Stimulated activated naive CD4-positive, alpha-beta T cell (primary cell): ENCODE measurements around the gene GCA.
A peak's percentile ranks its signal among the peaks of the same experiment; 100 is the strongest.

Source experiments
- DNase-seq, 6 experiments: peaks; one replicate each; lab custom pipeline; 2025; lab: John Stamatoyannopoulos, UW

Gene GCA

DNA sequence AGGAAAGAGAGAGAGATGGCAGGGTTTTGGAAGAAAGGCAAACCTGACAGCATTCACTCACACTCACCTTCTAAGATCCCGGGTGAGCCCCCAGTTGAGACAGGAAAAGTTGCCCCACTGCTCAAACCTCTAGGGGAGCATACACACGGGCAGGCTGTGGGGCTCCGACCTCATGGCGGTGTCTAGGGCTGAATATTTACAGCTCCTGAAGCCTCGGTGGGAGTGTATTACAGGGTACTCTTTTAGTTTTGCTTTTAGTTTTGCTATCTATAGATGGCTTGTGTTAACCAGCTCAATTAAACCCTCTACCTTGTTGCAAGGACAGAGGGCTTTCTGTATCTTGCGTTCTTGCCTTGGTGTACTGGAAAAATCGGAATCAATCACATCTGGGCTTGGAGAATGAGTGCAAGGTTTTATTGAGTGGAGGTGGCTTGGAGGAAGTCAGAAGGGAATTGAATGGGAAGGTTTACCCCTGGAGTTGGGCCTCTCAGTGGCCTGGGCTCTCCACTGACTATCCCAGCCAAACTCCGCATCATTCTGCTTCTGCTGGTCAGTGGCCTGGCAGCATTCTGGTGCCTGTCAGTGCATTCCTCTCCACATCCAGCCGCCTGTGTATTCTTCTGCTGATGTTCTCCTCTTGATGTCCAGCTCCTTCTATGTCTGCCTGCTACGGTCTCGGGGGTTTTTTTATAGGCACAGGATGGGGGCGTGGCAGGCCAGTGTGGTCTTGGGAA lies 15.3 kb upstream of the GCA start:
- no peak for DNase-seq

DNA sequence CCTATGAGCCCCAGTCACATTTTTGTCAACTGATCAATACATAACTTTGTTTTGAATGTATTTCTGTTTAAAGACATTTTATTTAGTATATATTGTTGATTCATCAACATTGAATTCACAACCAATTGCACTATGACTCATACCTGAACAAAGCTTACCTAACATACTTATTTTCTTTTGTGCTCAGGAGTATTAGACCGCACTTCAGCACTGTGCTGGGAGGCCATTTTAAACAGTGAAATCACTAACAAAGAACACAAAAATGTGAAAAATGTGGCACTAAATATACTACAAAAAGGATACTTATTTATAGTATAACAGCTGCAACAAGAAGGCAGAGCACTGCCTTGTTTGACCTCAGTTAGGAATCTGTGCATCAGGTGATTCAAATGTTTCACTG lies 13.1 kb upstream of the GCA start:
- DNase-seq: no peak

DNA sequence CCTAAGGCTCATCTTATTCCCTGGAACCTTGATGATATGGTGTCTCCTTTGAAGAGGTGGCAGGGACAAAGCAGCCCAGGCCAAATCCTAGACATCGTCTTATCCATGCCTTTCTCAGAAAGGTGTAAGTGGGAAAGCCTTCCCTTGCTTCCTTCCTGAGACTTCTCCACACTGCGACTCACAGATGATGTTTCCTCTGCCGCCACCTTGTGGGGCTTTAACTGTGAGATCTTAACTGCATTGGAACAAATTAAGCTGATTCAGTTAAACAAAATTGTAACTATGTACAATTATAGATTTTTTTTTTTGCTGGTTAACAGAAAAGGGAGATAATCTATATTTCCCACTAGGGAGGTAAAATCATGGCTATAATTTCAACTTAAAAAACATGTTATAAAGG lies 10.0 kb upstream of the GCA start:
- no peak for DNase-seq

DNA sequence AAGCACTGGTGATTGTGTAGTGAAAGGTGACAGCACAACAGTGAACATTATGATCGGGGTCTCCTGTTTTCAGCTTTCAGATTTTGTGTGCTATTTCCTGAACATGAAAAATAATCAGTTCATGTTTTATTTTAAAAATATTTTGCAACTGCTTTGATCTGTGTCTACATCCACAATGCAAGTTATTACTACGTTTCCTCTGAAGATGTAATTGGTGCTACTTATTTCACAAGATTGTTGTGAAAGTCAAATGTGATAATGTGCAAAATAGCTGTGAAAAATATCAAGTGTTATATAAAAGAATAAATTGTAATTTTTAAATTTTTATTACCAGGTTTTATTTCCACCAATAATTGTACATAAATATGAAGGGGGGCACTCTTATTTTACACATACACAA lies 6.1 kb upstream of the GCA start:
- DNase-seq: no peak

DNA sequence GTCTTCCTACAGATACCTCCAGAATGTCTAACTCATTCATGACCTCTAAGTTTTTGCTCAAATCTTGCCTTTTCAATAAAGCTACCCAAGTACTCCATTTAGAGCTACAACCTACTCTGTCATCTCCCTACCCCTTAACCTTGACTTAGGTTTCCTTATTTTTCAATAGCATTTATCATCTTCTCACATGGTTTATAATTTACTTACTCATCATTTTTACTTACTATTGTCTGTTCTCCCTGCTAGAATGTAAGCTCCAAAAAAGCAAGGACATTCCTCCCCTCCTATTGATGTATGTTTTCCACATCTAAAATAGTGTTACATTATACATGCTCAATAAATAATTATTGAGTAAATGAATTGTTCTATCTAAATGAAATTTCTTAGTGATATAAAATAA lies 3.1 kb upstream of the GCA start:
- no peak for DNase-seq

DNA sequence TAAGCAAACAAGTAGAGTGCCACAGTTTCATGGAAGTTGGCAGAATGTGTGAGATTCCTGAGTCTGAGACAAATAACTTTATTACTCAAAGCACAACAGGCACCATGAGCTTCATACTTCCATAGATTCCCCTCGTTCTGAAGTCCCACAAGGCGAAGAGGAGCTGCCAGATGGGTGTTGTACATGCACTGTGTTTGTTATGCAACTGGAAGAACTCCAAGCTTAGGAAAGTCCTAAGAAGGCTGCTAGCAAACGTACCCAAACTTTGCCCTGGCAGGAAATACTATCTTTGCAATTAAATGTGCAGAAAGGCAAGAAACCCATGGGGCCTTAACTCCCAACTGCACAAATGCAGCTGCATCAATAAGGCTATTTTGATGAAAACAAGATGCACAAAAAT lies 1.6 kb upstream of the GCA start:
- no peak for DNase-seq

DNA sequence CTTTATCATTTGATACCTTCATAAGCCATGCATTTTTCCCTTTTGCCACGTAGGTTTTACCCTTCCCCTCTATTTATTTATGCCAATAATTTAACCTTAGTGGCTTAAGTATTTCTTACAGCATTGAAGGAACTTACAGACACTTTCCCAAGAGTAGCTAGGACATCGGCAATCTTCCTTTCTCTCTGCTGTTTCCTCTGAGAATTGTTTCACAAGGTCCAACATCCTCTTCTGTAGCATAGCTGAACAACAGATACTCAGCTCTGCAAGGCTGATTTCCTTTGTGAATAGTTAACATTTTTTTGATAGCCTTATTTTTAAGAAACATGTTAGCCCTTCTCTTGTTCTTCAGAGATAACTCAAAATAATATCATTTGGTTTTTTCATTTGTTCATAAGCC lies 1.1 kb upstream of the GCA start:
- no peak for DNase-seq

DNA sequence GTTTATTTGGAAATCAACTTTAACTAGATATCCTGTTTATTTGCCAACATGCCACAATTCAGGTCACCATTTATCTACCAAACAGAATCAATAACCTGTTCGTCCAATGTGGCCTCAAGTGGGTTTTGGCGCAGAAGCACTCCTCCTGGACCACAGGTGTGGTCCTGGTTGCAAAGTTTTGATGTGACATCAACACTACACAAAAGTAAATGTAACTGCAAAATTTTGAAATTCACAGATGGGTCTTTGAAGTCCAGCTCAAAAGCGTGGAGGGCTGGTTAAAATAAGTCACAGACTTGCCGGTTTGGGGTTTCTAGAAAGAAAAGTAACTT lies 474 bp upstream of the GCA start:
- DNase-seq: no peak

DNA sequence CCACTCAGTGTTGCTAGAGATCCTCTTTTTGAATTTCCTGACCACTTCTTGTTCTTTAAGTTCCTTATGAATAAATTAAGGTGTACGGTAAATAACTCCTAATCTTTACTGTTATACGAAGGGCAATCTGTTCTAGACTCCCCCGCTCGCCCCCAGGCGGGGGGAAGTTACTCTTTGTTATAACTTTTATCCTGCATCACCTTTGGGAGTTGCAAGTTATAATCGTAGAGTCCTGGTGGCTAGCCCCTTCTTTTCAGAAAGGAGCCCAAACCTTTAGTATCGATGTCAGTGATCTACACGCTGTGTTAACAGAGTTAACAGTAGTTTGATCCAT lies 652 bp downstream of the GCA start:
- DNase-seq: peak in 1 of 6 experiments; percentile 18

DNA sequence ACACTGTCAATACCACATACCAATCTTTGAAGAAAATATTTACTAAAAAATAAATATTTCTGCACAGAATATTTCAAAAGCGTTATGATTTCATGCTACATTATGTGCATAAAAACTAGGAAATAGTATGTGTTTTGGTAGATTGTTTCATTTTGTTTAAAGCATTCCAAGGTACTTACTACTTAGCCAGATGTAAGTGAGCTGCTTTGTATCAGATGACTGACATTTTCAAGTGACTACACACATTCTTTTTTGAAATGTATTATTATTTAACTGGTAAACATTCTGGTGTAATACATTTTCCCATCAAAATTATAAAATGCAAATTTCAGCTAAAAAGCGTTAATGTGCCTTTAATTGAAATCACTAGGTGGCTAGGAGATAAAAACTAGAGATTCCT lies 21.5 kb downstream of the GCA start:
- DNase-seq: no peak

DNA sequence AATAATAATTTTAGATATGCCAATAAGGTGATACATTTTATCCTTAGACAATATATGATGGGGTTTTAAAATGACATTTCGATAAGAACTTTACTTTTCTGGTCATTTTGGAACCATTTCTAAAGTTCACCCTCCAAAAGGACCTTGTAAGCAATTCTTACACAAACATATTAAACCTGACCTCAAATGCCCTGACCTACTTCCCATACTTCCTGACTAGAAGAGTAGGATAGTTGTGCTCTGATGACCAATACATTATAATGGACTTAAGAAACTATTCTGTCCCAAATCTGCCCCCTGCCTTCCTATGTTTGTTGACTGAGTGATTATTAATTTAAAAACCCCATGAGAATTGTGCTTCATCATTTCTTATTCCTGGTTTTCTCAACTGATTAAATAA lies 24.6 kb downstream of the GCA start:
- DNase-seq: no peak

DNA sequence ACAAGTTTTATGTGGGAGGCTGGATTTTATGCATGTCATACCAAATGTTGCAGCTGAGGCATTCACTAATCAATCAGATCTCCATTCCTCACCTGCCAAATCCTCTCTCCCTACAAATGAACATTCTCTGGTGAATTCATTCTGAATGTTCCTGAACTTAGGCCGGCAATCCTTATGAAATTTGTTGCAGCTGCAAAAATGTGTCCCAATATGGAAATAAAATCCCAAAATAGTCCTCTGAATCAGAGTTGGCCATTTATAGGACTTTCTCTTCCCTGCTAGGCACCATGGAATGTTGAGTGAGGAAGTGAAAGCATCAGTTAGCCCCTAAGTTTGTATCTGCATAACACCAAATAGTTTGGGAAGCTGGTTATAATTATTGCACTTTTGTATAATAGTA lies 25.6 kb downstream of the GCA start:
- DNase-seq: no peak

DNA sequence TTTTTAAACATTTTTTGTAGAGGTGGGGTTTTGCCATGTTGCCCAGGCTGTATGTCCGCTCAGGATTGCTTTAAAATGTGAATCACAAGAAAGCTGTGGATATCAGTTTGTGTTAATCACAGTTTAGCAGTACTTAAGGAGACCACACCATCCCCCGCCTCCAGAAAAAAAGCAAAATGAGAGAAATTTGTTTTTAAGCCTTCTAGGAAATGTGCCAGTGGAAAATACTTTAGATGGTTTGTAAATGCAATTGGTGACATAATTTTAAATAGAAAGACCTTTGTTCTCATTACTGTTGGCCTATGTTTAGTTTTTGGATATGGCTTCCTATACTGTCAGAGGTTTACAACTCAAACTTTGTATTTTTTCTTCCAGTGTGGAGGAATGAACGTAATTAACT lies 27.0 kb downstream of the GCA start:
- no peak for DNase-seq

DNA sequence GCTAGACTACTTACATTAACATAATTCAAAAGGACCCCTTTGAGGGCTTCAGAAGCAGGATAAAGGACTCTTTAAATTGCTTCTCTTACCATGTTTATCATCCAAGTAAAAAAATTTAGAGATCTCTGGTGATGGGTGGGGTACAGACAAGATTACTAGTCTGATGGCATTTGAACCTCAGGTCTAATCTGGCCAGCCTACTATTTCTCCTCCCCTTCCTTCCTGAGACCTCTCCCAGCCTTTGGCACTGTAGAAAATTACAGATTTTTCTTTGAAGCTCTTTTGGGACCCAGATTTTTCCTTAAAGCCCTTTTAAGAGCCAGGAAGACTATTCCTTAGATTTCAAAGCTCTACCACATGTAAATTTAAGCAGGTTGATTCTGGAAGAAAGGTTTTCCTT lies 28.9 kb downstream of the GCA start:
- DNase-seq: no peak

DNA sequence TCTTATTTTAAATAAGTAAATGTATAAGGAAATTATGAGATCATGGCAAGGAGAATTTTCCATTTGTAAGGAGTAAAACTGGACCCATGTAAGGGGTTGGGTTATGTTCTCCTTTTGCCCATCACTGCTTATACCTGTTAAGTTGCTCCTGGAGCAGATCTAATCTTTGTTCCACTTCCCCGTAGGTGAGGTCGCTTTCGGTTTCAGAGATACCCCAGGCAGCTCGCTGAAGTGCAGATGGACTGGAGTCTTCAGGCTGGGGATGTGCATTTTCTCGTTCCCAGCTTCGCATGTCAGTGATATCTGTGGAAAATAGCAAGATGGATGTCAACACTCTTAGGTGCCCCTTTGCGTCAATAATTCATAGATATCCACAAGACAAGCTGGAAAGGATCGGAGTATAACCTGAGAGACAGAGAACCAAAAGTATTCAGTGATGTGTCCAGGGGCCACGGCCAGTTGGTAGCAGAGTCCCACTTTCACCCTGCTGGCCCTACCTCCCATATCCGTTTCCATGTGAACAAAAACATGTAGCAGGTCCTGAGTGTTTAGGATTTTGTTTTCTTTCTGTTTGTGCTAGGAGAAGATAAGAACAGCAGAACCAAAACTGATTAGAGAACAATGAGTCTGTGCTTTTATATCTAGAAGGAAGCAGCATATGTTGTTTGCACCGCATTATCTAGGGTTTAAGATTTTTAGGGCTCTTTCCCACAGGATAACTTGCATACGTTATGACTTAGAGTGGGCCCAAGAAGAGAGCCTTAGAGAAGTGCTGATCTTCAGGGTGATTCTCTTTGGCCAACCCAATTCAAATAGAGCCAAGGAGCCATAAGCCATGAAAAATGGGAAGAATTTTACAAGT lies 36.0 kb downstream of the GCA start:
- DNase-seq: no peak

DNA sequence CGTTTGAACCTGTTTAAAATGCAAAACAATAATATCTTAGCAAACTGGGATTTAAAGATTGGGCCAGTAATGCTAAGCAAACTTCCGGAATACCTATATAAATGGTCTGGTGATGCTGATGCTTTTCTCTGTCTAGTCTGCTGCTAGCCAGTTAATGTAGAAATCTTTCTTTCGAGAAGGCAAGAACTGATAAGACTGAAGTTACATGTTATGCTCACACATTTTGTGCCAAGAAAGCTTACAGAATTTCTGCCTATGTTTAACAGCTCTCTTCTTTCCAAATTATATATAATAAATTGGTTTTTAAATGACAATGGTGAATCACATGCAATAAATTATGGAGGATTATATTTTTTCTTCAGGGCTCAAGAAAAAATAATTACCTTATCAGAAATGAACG lies 37.9 kb downstream of the GCA start:
- no peak for DNase-seq

DNA sequence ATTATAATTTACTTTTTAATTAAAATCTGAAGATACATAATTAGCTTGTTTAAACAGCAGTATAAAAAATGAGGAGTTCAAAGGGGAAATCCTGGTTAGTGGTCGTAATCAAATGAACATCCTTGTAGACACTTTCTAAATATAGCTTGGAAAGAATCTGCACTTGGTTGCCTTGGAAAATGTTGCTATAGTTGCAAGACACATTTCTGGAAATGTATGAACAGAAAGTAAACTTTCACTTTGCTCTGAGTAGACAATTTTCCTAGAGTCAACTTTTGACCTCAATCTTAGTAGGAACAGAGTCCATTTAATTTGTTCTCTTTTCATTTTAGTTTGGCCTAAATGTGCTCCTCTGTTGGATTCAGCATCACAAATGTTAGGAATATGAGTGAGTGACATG lies 38.3 kb downstream of the GCA start:
- no peak for DNase-seq

DNA sequence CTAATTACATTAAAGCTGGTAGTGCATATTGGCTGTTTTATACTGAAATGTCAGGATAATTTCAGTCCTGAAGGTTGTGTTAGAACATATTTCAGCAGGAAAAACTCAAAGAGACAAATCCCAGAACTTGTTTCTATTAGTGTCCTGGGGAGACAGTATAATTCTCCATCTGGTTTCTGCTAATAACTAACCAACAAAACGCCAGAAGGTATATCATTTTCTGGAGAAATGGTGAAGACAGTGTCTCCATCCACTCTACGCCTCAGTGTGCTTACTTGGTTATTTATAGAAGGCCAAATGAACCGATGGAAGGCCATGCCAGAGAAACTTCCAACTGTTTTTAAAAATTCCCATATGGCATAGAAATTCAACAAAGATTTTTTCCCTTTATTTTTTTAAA lies 41.6 kb downstream of the GCA start:
- no peak for DNase-seq

DNA sequence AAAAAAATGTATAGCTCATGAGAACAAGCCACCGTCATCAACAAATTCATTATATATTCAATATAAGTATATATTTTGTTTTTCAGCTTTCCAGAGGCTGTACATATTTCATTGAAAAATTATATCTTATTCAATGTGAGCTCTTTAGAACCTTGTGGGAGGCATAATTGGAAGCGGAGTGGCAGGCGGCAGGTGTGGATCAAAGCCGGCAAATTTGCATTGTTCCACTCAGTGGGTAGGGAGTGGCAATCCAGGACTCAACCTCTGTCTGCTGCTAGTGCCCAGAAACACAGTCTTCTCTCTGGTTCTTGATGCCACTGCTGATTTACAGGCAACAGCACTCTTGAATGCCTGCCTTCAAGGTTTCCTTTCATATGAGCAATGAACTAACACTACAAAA lies 46.9 kb downstream of the GCA start:
- DNase-seq: no peak

DNA sequence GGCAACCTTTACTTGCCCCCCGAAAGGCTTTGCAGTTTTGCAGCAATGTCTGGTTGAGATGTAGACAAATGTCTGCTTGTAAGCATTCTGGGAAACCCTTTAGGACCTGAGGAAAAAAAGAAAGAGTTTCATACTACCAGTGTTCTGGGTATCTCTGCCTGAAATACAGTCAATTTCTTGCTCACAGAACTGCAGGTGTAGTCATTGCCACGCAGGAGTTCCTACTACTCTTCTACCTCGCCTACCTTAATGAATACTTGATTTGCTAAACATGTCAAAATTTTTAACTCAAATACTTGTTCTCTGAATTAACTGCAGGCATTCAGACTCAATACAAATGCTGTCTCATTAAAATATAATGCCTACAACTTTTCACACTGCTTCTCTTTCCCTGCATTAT lies 56.4 kb downstream of the GCA start:
- no peak for DNase-seq

DNA sequence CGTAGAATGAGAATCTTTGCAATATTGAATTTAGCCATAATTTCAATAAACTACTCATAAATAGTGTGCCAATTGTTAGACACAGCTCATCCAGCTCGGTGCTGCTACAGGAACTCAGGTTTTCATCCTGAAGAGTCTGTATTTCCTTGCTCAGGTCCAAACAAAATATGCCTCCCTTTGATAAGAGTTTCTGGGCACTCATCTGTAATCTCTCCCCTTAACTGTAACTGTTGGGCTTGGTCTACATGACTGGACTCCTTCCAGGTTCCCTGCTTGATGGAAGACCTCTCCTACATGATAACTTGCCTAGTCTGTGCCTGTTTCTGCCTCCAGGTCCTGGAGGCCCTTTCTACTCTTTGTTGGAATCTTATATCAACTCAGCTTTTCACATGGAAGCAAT lies 57.9 kb downstream of the GCA start:
- DNase-seq: no peak

DNA sequence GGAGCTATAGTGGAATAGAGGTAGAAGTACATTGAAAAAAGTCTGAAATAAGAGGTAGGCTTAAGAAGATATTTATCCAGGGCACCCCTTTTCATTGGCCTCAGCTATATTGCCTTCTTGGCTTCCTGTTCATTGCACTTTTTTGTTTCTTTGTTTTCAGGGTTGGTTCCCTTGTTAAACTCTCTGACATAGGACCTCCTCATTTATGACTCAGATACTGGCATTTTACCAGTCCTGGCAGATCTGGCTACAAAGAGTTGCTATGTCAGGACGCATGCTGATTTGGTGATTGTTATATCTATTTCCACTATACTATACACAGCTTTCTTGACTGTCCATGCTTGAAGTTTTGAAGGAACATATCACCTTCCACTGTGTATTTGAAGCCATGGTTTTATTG lies 60.0 kb downstream of the GCA start:
- DNase-seq: no peak
